ENCODE measurements around the gene MAN2B2. TPM values are rescaled to one million over a fixed set of nuclear protein-coding genes. Genes with fewer than 3 reads are reported as not detected.

The MAN2B2 gene
- total and polyA plus RNA-seq, 2 of the 8 experiments (the other 6 are each of a cell fraction or from before 2014, with no cell fraction given) = 3.3 to 4.0 TPM

GRCh38 chr4:6606465-6607235, 31.7 kb downstream of the MAN2B2 start:
- ChIA-PET POLR2A (ENCODE audit: partially characterized antibody) (no interaction called here), CTCF (ENCODE audit: partially characterized antibody) (interaction anchor here (0.6 to 3.5 kb wide), 7 partner anchors 9 to 356 kb away, joined by 3 to 11 read pairs (median 3); no protein-coding TSS in a partner anchor)
- TF ChIP-seq USF2 (IDR thresholded peaks at IDR 0.05; ENCODE audit: low read length) (no peak), SP2 (IDR thresholded peaks at IDR 0.05; ENCODE audit: low read length) (no peak), GABPA (IDR thresholded peaks at IDR 0.05; ENCODE audit: borderline replicate concordance, insufficient read depth, low read length) (no peak), KDM1A (IDR thresholded peaks at IDR 0.05; ENCODE audit: borderline replicate concordance, low read length) (no peak)
- TF ChIP-seq, protein P1, sequence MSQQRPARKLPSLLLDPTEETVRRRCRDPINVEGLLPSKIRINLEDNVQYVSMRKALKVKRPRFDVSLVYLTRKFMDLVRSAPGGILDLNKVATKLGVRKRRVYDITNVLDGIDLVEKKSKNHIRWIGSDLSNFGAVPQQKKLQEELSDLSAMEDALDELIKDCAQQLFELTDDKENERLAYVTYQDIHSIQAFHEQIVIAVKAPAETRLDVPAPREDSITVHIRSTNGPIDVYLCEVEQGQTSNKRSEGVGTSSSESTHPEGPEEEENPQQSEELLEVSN (IDR thresholded peaks at IDR 0.05) = no peak
- Histone ChIP-seq H3K9ac (replicated peaks in 1 of 4; ENCODE audit: extremely low read depth in 1 of 4, low read depth in 3 of 4, low read length in 3 of 4) (no peak overlapping the region), H4K91ac (replicated peaks; ENCODE audit: insufficient read length, low read length) (no peak overlapping the region), H3K14ac (ENCODE audit: insufficient read length) (no peak overlapping the region), H2BK120ac (replicated peaks; ENCODE audit: low read depth, low read length) (no peak overlapping the region), H3K56ac (replicated peaks; ENCODE audit: insufficient read length, low read depth, low read length) (no peak overlapping the region), H3K27me3 (replicated peaks in 1 of 4; ENCODE audit: control insufficient read depth in 3 of 4, extremely low read depth in 1 of 4, insufficient read depth in 3 of 4, low read length in 3 of 4) (no peaks in the 10 kb centered on the region), H3K4me1 (replicated peaks in 1 of 4; ENCODE audit: control insufficient read depth in 3 of 4, insufficient read depth in 4 of 4, low read length in 3 of 4) (no peaks in the 10 kb centered on the region; a peak in 2 of 7 replicates), H2BK15ac (ENCODE audit: low read length) (no peak overlapping the region), H3K4me3 (ENCODE audit: extremely low read depth in 1 of 4, insufficient read depth in 2 of 4, low read depth in 3 of 4, low read length in 4 of 4) (no peak overlapping the region), H3K23ac (ENCODE audit: insufficient read length) (no peak overlapping the region), H2AFZ (ENCODE audit: low read length) (no peak overlapping the region), H2AK5ac (ENCODE audit: low read depth, low read length) (no peak overlapping the region), H3K4ac (replicated peaks; ENCODE audit: insufficient read length, low read depth, low read length) (no peak overlapping the region), H3K23me2 (ENCODE audit: low read depth, low read length) (peaks cover 2% of the 10 kb centered on the region; the same call in 1 of the 2 replicates), H4K5ac (ENCODE audit: insufficient read length, low read depth, low read length) (no peak overlapping the region), H3K18ac (ENCODE audit: extremely low read depth, low read length) (no peak overlapping the region), H4K20me1 (replicated peaks in 1 of 2; ENCODE audit: control insufficient read depth in 1 of 2, insufficient read depth in 2 of 2, low read length in 2 of 2) (peaks cover 0 to 5% of the 10 kb centered on the region in 2 experiments), H3K9me3 (ENCODE audit: insufficient read depth in 2 of 2, low read depth in 1 of 2, low read length in 1 of 2) (peaks cover 5 to 7% of the 10 kb centered on the region in 2 experiments; a peak in 3 of 4 replicates), H2BK20ac (ENCODE audit: low read length) (no peak overlapping the region), H3K4me2 (ENCODE audit: insufficient read depth in 1 of 2, low read depth in 2 of 2, low read length in 2 of 2) (no peak overlapping the region), H2BK5ac (ENCODE audit: low read depth, low read length) (no peak overlapping the region), H3K36me3 (ENCODE audit: control insufficient read depth in 2 of 4, insufficient read depth in 4 of 4, low read length in 3 of 4) (peaks cover 0 to 7% (median 2%) of the 10 kb centered on the region in 4 experiments; a peak in 3 of 8 replicates), H3K79me2 (ENCODE audit: control insufficient read depth in 1 of 2, insufficient read depth in 2 of 2, low read length in 2 of 2) (no peaks in the 10 kb centered on the region), H4K8ac (ENCODE audit: extremely low read depth, insufficient read depth, low read length) (no peak overlapping the region), H3K27ac (ENCODE audit: low read depth, low read length) (no peak overlapping the region), H2BK12ac (ENCODE audit: low read depth, low read length) (no peak overlapping the region), H3K79me1 (ENCODE audit: low read depth, low read length) (no peaks in the 10 kb centered on the region)
- FAIRE-seq (no peak), DNase-seq (ENCODE audit: low read depth in 1 of 2, low spot score in 2 of 2) (no peak)
- WGBS, 2 experiments (ENCODE audit: extremely low coverage in 1 of 2, insufficient coverage in 1 of 2, insufficient read length in 1 of 2, insufficient replicate concordance in 2 of 2, low coverage in 1 of 2, low lambda C conversion rate in 2 of 2, missing lambda C conversion rate in 1 of 2) = 90% methylated on average over 10 of the region's 10 CpGs; no CpG with 5 or more reads in 1 of the 2 experiments

All from H1 (cell line).